ENCODE data around the gene PELI1.

- TF ChIP-seq CTCF (conservative IDR thresholded peaks at IDR 0.05 in 1 of 2, IDR thresholded peaks at IDR 0.05 in 1 of 2; ENCODE audit: extremely low read depth in 1 of 2, insufficient read depth in 1 of 2, low read depth in 1 of 2, low read length in 2 of 2) (no peak), EZH2 (IDR thresholded peaks at IDR 0.05; ENCODE audit: borderline replicate concordance, low read length) (no peak)
These were observed 13.9 kb downstream of the PELI1 start for GRCh38 chr2:64130333-64130732.

Data from mammary epithelial cell (primary cell).